Ectodermal cell (in vitro differentiated cells): ENCODE results near the gene DHDDS. TPM values are rescaled to one million over a fixed set of nuclear protein-coding genes. Genes with fewer than 3 reads are reported as not detected.
A peak's percentile ranks its signal among the peaks of the same experiment; 100 is the strongest.
"Not testable (repeated sequence)": the region's sequence is repeated elsewhere in the genome, so short reads cannot be mapped to it uniquely, and the experiment has no call there.

ENCODE experiments used
- H3K27ac ChIP-seq: 2 replicates; pipeline ENCODE4 v1.7.0; 2013; ENCODE audit warnings: mild to moderate bottlenecking, low read depth, low read length; ENCODE audit not compliant: insufficient read depth, poor library complexity, severe bottlenecking
- H3K27me3 ChIP-seq: 2 replicates; pipeline ENCODE4 v1.7.0; 2013; ENCODE audit warnings: mild to moderate bottlenecking, low read length; ENCODE audit not compliant: insufficient read depth, control insufficient read depth, poor library complexity, severe bottlenecking
- H3K36me3 ChIP-seq: one replicate; pipeline ENCODE4 v1.7.0; 2013; ENCODE audit warnings: low read length; ENCODE audit not compliant: control insufficient read depth, insufficient read depth
- H3K4me1 ChIP-seq: one replicate; pipeline ENCODE4 v1.7.0; 2013; ENCODE audit warnings: low read length; ENCODE audit not compliant: control insufficient read depth, insufficient read depth
- H3K4me3 ChIP-seq: 2 replicates; pipeline ENCODE4 v1.7.0; 2013; ENCODE audit warnings: low read depth, low read length, control low read depth; ENCODE audit not compliant: insufficient read depth
- H3K9me3 ChIP-seq: 2 replicates; pipeline ENCODE4 v1.7.0; 2013; ENCODE audit warnings: mild to moderate bottlenecking, low read length, moderate library complexity; ENCODE audit not compliant: control insufficient read depth
- WGBS, 2 experiments: methylation state at CpG; one replicate each; pipeline ENCODE4 v1.1.7; 2013; ENCODE audit warnings: missing lambda C conversion rate in 2 of 2; 5-methylcytosine and 5-hydroxymethylcytosine counted together
- polyA plus RNA-seq, 4 experiments: library from polyadenylated mRNA; stranded (reverse); fragments of 50-300 nt; gene quantifications; one replicate each; pipeline ENCODE4 v1.2.3, GENCODE V29; 2013

Gene DHDDS, protein sequence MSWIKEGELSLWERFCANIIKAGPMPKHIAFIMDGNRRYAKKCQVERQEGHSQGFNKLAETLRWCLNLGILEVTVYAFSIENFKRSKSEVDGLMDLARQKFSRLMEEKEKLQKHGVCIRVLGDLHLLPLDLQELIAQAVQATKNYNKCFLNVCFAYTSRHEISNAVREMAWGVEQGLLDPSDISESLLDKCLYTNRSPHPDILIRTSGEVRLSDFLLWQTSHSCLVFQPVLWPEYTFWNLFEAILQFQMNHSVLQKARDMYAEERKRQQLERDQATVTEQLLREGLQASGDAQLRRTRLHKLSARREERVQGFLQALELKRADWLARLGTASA
- 49.3 TPM for polyA plus RNA-seq (2013, experiment 1 of 4)
- 57.2 TPM for polyA plus RNA-seq (2013, experiment 2 of 4)
- polyA plus RNA-seq (2013, experiment 3 of 4), result 28.1 TPM
- 34.9 TPM for polyA plus RNA-seq (2013, experiment 4 of 4)

DNA sequence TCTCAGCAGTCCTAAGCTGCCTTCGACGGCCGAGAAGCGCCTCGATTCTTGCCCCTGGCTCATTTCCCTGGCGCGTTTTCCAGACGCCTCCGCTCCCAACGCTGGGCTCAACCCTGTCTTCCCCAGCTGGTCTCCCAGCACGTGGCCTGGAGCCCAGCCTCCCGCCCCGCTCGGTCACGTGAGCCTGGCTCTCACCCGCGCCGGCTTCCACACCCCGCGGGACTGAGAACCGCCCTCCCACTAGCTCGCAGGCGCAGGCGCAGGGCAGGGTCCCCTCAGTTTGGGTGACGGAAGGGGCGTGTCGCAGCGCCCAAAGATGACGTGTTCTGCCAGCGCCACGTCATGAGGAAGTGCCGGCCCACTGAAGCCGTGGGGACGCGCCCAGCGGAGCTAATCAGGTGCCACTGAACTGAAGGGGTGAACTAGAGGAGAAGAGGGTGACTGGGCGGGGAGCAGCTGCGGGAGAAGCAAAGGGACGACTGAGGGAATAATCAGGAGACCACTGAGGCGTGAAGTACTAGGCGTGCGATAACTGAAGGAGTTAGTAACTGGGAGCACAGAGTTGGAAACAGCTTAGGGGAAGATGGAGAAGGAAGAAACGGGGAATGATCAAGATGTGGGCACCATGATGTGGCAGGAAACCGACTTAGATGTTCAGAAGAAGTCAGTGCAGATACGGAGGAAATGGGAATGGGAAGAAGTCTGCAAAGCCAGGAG lies at the start of gene DHDDS:
DHDDS (plus strand) TSS at position 343 of the 717 bp plus-strand sequence. CDS start 625 bp downstream, outside the sequence.
- Histone ChIP-seq H3K9me3 (no peaks in the 10 kb centered on the region), H3K27me3 (no peaks in the 10 kb centered on the region), H3K36me3 (peaks cover 19% of the 10 kb centered on the region), H3K4me1 (peaks cover 10% of the 10 kb centered on the region), H3K4me3 (peak within 1 kb of the TSS; percentile 72), H3K27ac (peak within 1 kb of the TSS; percentile 85)
- WGBS, 2 experiments, result 1% methylated on average over 45 of the region's 45 CpGs

DNA sequence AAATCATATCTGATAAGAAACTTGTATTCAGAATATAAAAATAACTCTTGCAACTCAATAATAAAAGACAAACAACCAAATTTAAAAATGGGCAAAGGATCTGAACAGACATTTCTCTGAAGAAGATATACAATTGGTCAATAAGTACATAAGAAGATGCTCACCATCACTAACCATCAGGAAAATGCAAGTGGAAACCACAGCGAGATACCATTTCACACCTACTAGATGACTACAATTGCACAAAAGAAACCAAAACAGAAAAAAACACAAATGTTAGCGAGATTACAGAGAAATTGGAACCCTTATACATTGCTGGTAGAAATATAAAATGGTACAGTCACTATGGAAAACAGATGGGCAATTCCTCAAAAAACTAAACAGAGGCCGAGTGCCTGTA lies 48.0 kb upstream of the DHDDS start:
- Histone ChIP-seq H3K36me3 (no peaks in the 10 kb centered on the region), H3K27ac (no peak overlapping the region), H3K27me3 (no peaks in the 10 kb centered on the region), H3K9me3 (no peaks in the 10 kb centered on the region), H3K4me3 (no peak overlapping the region), H3K4me1 (no peaks in the 10 kb centered on the region)
- WGBS, 2 experiments, result 88 to 94% methylated on average over 3 of the region's 3 CpGs

DNA sequence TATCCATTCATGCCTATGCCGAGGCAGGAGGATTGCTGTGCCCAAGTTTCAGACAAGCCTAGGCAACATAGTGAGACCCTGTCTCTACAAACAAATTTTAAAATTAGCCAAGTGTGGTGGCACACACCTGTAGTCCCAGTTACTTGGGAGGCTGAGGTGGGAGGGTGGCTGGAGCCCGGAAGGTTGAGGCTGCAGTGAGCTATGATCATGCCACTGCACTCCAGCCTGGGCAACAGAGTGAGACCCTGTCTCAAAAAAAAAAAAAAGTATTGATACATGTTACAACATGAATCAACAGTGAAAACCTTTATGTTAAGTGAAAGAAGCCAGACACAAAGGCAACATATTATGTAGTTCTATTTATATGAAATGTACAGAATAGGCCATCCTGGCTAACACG lies 47.1 kb upstream of the DHDDS start:
- H3K4me3 ChIP-seq, H3K9me3 ChIP-seq, H3K36me3 ChIP-seq, H3K27me3 ChIP-seq, H3K4me1 ChIP-seq, H3K27ac ChIP-seq: not testable (repeated sequence)
- WGBS, 2 experiments, result 90 to 93% methylated on average over 3 of the region's 3 CpGs

DNA sequence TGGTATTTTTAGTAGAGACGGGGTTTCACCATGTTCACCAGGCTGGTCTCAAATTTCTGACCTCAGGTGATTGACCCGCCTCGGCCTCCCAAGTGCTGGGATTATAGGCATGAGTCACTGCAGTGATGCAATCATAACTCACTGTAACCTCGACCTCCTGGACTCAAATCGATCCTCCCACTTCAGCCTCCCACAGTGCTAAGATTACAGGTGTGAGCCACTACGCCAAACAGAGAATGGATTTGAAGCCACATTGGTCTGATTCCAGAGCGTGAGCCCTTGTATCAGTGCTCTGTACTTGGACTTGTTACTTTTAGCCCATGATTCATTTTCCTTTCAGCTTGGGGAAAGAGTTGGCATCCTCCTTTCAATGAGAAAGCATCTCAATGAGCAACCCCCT lies 44.7 kb upstream of the DHDDS start:
- no peaks in the 10 kb centered on the region for H3K27me3 ChIP-seq
- peaks cover 13% of the 10 kb centered on the region for H3K4me1 ChIP-seq
- H3K36me3 ChIP-seq, result no peaks in the 10 kb centered on the region
- H3K27ac ChIP-seq, result no peak overlapping the region
- no peak overlapping the region for H3K4me3 ChIP-seq
- 92 to 93% methylated on average over 7 of the region's 7 CpGs for WGBS, 2 experiments
- no peaks in the 10 kb centered on the region for H3K9me3 ChIP-seq

DNA sequence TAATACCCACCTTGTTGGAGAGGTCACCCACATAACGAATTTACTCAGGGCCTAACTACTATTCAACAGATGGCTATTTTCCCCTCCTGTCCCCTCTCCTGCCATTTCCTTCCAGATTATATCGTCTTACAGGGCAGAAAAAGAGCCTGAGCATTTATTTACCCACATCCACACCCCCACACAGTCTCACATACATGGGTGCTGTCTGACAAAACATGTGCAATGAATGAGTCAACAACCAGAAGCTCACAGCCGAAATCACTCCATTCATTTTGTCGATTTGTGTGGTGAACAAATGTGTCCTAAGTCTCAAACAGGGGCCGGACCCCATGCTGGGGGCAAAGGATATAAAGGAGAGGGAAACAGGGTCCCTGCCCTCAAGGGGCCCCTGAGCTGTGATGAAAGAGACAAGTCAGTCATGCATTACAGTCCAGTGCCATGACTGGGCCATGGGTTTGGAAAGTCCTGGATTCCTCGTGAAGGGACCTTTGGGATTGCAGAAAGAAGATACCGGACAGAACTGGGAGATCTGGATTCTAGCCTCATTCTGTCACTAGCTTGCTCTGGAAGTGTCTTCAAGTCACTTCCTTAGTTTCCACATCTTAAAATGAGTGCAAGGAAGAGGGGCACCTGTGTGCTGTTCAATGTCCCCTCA lies 43.2 kb upstream of the DHDDS start:
- H3K27ac ChIP-seq, result no peak overlapping the region
- no peaks in the 10 kb centered on the region for H3K36me3 ChIP-seq
- H3K4me3 ChIP-seq, result no peak overlapping the region
- no peaks in the 10 kb centered on the region for H3K27me3 ChIP-seq
- H3K4me1 ChIP-seq, result peaks cover 18% of the 10 kb centered on the region
- no peaks in the 10 kb centered on the region for H3K9me3 ChIP-seq
- 91 to 94% methylated on average over 7 of the region's 7 CpGs for WGBS, 2 experiments

DNA sequence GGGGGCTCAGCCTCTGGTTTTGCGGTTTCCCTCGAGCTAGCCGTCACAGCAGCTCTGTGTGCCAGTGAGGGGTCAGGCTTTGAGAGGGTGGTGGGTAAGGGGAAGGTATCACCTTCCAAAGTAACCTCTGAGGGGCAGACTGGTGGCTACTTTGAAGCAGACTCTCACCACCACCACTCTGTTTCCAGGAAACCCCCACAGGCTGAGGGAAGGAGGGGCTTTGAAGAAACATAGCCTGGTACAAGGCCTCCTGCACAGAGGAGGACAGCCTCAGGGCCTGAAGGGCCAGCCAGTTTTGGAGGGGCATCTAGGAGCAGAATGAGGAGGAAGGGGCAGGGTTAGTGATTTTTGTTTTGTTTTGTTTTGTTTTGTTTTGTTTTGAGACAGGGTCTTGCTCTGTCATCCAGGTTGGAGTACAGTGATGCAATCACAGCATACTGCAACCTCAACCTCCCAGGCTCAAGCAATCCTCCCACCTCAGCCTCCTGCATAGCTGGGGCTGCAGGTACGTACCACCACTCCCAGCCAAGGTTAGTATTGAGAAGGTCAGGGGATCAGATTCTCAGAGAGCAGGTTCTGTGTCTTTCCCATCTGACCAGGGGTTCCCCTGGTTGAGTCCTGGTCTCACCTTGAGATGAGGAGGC lies 42.4 kb upstream of the DHDDS start:
- Histone ChIP-seq H3K27ac (no peak overlapping the region), H3K36me3 (no peaks in the 10 kb centered on the region), H3K9me3 (no peaks in the 10 kb centered on the region), H3K4me1 (peaks cover 18% of the 10 kb centered on the region), H3K4me3 (no peak overlapping the region), H3K27me3 (no peaks in the 10 kb centered on the region)
- WGBS, 2 experiments, result 91 to 92% methylated on average over 4 of the region's 4 CpGs

DNA sequence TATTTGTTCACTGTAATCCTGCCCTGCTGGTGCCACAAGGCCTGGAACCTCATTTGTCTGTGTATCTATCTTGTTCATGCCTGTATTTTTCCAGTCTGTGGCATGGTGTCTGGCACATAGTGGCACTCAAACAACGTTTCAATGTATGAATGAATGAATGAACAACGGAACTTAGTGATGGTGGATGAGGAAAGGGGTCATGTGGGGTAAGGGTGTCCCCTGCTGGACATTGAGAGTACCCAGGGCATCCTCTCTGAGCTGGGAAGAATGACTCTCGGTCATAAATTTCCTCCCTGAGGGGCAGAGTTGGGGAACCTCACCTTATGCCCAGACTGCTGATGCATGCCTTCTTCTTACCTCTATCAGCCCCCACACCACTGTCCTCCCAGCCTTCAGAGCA lies 40.7 kb upstream of the DHDDS start:
- Histone ChIP-seq H3K4me1 (peaks cover 18% of the 10 kb centered on the region), H3K9me3 (no peaks in the 10 kb centered on the region), H3K27me3 (no peaks in the 10 kb centered on the region), H3K27ac (no peak overlapping the region), H3K4me3 (no peak overlapping the region), H3K36me3 (no peaks in the 10 kb centered on the region)
- 12 to 13% methylated on average over 3 of the region's 3 CpGs for WGBS, 2 experiments

DNA sequence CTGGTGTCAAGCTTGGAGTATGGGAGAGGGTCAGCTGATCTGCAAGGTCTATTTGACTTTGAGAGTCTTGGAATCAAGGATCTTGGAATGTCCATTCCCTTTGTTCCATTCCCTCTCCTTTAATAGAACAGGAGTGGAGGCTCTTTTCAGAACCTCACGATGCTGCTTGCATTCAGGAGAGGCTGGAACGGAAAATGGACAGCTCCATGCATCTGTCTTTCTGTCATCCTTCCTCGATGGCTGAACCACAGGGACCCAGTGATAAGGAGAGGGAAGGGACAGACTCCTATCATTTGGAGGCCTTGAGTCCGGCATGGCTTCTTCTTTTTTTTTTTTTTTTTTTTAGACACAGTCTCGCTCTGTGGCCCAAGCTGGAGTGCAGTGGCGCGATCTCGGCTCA lies 36.4 kb upstream of the DHDDS start:
- no peak overlapping the region for H3K27ac ChIP-seq
- H3K36me3 ChIP-seq, result no peaks in the 10 kb centered on the region
- H3K4me1 ChIP-seq, result peaks cover 11% of the 10 kb centered on the region
- WGBS, 2 experiments, result 88 to 92% methylated on average over 8 of the region's 8 CpGs
- no peaks in the 10 kb centered on the region for H3K9me3 ChIP-seq
- no peak overlapping the region for H3K4me3 ChIP-seq
- H3K27me3 ChIP-seq, result no peaks in the 10 kb centered on the region

DNA sequence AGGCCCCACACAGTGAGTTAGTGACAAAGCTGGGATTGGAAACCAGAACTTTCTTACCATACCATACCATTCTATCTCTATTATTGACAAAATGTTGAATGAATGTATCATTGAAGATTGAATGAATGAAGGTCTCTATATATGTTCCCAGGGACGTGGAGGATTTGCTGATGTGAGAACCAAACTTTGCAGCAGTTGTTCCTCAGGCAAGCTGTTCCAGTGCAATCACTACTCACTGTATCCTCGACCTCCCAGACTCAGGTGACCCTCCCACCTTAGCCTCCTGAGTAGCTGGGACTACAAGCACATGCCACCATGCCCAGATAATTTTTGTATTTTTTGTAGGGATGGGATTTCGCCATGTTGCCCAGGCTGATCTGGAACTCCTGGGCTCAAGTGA lies 33.1 kb upstream of the DHDDS start:
- Histone ChIP-seq H3K27ac (no peak overlapping the region), H3K36me3 (no peaks in the 10 kb centered on the region), H3K27me3 (no peaks in the 10 kb centered on the region), H3K4me1 (peaks cover 9% of the 10 kb centered on the region), H3K4me3 (no peak overlapping the region), H3K9me3 (no peaks in the 10 kb centered on the region)
- 91 to 97% methylated on average over 3 of the region's 3 CpGs for WGBS, 2 experiments

DNA sequence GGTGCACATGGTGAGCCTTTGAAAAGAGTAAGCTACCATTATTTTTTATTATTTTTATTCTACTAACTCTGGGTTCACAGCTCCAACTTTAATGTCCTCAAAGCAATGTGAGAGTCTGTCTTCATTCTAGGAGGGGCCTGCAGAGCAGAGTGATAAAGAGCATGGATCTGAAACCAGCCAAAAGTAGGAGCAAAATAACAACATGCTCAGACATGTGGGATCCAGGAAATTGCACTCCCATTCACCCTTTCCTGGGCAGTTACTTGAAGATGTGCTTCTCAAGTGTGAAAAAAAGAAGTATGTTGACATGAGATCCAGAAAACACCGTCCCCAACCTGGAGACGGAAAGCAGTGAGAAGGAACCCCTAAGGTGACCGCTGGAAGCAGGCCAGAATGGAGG lies 30.2 kb upstream of the DHDDS start:
- Histone ChIP-seq H3K27ac (no peak overlapping the region), H3K27me3 (no peaks in the 10 kb centered on the region), H3K4me3 (no peak overlapping the region), H3K9me3 (no peaks in the 10 kb centered on the region), H3K4me1 (peaks cover 12% of the 10 kb centered on the region), H3K36me3 (no peaks in the 10 kb centered on the region)
- 91 to 94% methylated on average over 3 of the region's 3 CpGs for WGBS, 2 experiments
